BE2C (cell line): ENCODE data around the gene SRPX2.

Experiments
- DNase-seq: peaks from one replicate; pipeline ENCODE4 v3.0.0-alpha.2; 2020
- H3K27me3 ChIP-seq: fragments of 250-450 bp; sonication (Bioruptor Pico); 2 replicates; pipeline ENCODE4 v1.5.1; 2020; ENCODE audit warnings: mild to moderate bottlenecking
- H3K36me3 ChIP-seq: fragments of 250-450 bp; sonication (Bioruptor Pico); 2 replicates; pipeline ENCODE4 v1.5.1; 2020; ENCODE audit warnings: mild to moderate bottlenecking
- H3K4me1 ChIP-seq: fragments of 250-450 bp; sonication (Bioruptor Pico); 2 replicates; pipeline ENCODE4 v1.5.1; 2020
- H3K4me3 ChIP-seq: 2 replicates; pipeline ENCODE4 v1.5.1; 2011; ENCODE audit warnings: low read depth, low read length
- H3K9me3 ChIP-seq: fragments of 250-450 bp; sonication (Bioruptor Pico); 2 replicates; pipeline ENCODE4 v1.5.1; 2020
- CTCF ChIP-seq: IDR thresholded peaks from 2 replicates; pipeline ENCODE4 v1.5.1; 2012; ENCODE audit warnings: mild to moderate bottlenecking, low read depth, low read length

SRPX2 gene

DNA sequence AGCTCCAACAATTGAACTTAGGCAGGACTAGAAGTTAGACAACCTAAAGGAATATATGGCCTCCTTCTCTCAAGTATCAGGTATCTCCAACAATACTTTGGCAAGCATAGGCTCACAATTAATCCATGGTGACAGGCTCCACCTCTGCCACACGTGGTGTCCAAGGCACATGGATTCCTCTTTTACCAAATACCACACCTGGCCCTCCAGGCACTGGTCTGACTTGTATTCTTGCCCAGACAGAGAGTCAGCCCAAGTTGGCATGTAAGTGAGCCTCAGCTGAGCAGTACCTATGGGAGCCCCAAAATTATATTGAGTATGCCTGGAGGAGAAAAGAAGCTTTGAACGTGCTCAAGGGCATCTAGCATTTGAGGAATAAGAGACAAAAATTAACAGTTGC, 19.6 kb downstream of the SRPX2 start:
- TF ChIP-seq CTCF: no peak

DNA sequence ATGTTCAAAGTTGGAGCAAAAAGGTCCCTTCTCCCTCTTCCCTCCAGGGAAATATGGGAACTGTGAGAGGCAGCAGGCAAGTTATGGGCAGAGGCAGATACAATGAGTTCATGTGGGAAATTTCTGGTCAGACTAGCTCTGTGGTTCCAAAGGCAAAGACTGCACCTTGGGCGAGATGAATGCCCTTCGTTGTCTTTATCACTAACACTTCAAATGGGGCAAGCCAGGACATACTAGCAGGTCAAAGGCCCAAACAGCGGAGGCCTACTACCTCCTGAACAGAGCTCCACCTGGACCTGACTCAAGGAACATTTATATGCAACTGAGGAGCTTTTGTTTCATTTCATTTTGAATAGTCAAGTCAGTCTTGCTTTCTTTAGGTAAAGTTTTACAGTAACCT, 29.0 kb downstream of the SRPX2 start:
- no peaks in the 10 kb centered on the region for H3K27me3 ChIP-seq
- H3K4me3 ChIP-seq: no peak overlapping the region
- no peaks in the 10 kb centered on the region for H3K36me3 ChIP-seq
- no peak for DNase-seq
- no peak for TF ChIP-seq CTCF
- H3K9me3 ChIP-seq: no peaks in the 10 kb centered on the region
- no peaks in the 10 kb centered on the region for H3K4me1 ChIP-seq

More for the DNA sequence above, 19.6 kb downstream of the SRPX2 start:
- Histone ChIP-seq H3K4me1 (no peaks in the 10 kb centered on the region), H3K36me3 (no peaks in the 10 kb centered on the region), H3K4me3 (no peak overlapping the region), H3K9me3 (no peaks in the 10 kb centered on the region), H3K27me3 (no peaks in the 10 kb centered on the region)
- no peak for DNase-seq

DNA sequence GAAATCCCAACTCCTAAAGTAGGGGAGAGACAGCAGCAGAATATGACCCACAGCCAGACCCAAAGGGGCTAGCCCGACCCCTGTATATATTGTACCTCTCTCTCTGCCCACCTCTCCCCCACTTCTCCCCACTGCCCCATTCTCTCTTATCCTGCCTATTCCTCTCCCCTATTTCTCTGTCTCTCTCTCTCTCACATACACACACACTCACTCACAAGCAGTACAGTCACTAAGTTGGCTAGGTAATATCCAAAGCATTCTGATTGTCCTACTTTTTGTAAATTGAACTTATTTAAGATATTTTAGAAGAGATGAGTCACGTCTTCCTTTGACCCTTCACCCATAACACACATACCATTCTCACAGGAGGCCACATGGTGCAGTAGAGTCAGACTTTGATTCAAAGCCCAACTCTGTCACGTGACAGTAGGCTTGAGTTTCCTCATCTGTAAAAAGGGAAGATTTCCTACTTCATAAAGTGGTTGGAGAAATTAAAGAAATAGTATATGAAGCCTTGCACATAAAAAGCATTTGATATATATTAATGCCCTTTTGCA, 29.5 kb downstream of the SRPX2 start:
- TF ChIP-seq CTCF: no peak
- H3K4me3 ChIP-seq: no peak overlapping the region
- H3K27me3 ChIP-seq: no peaks in the 10 kb centered on the region
- H3K36me3 ChIP-seq: no peaks in the 10 kb centered on the region
- DNase-seq: no peak
- no peaks in the 10 kb centered on the region for H3K4me1 ChIP-seq
- H3K9me3 ChIP-seq: no peaks in the 10 kb centered on the region

DNA sequence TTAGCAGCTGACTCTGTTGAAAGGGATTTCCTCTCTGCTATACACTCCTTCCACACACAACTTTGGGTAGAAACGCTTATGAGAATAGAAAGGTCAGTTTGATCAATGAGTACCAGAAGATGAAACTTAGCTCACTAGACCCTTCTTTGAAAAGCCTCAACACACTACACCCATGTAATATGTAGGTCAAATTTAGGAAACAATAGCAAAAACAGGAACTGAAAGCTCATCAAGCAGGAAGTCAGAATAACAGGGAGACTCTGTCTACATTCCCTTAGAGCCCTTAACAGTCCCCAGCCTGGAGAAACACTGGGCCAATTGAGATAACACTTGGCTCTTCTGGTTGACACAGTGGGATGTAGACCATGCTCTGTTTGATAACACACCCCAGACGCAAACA, 30.7 kb downstream of the SRPX2 start:
- TF ChIP-seq CTCF: no peak
- no peak for DNase-seq
- Histone ChIP-seq H3K27me3 (no peaks in the 10 kb centered on the region), H3K4me3 (no peak overlapping the region), H3K9me3 (no peaks in the 10 kb centered on the region), H3K36me3 (no peaks in the 10 kb centered on the region), H3K4me1 (no peaks in the 10 kb centered on the region)

DNA sequence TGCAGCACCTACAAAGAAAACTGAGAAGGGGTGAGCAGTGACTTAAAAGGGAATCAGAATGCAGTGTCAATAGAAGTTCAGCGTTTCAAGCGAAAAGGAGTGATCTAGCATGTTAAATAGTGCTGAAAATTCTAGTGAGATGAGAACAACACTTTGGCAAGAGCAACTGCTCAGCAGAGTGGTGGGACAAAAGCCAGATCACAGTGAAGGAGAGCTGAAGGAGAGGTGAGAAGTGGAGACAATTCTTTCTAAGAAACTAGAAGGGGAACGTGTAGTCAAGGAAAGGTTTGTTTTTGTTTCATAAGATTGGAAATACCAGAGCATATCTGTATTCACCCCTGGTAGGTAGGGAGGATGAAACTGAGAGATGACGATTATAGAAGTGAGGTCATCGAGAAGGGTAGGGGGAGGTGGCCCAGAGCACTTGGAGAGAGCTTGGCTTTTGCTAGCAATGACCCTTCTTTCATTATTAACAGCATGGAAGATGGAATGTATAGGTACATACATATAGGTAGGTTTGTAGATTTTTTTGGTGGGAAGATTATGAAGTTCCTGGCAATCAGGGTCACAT, 33.7 kb downstream of the SRPX2 start:
- H3K9me3 ChIP-seq: no peaks in the 10 kb centered on the region
- no peak for DNase-seq
- no peaks in the 10 kb centered on the region for H3K36me3 ChIP-seq
- H3K27me3 ChIP-seq: no peaks in the 10 kb centered on the region
- no peaks in the 10 kb centered on the region for H3K4me1 ChIP-seq
- no peak overlapping the region for H3K4me3 ChIP-seq
- no peak for TF ChIP-seq CTCF

GRCh38 chrX:100680756-100681155, 36.8 kb downstream of the SRPX2 start:
- no peaks in the 10 kb centered on the region for H3K9me3 ChIP-seq
- no peak for DNase-seq
- no peaks in the 10 kb centered on the region for H3K4me1 ChIP-seq
- H3K36me3 ChIP-seq: no peaks in the 10 kb centered on the region
- no peaks in the 10 kb centered on the region for H3K27me3 ChIP-seq
- no peak for TF ChIP-seq CTCF
- no peak overlapping the region for H3K4me3 ChIP-seq
